ENCODE measurements around the gene NACC2.
A peak's percentile ranks its signal among the peaks of the same experiment; 100 is the strongest.

The NACC2 gene

GRCh38 chr9:136056546-136057235 is 38.4 kb downstream of the NACC2 start:
- H3K9ac ChIP-seq (ENCODE audit: low read length), result no peak overlapping the region
- no peak overlapping the region for H3K27ac ChIP-seq (ENCODE audit: low read depth, low read length)
- H3K27me3 ChIP-seq (ENCODE audit: control insufficient read depth, insufficient read depth, low read length), result no peaks in the 10 kb centered on the region
- H3K4me3 ChIP-seq (ENCODE audit: low read depth, low read length), result no peak overlapping the region
- no peaks in the 10 kb centered on the region for H3K9me3 ChIP-seq (ENCODE audit: control insufficient read depth, insufficient read depth, low read depth, low read length)
- no peaks in the 10 kb centered on the region for H3K36me3 ChIP-seq (ENCODE audit: control insufficient read depth, insufficient read depth, low read length)
- peaks cover 74% of the 10 kb centered on the region for H3K4me1 ChIP-seq (ENCODE audit: control insufficient read depth, insufficient read depth, low read length)

- no peaks in the 10 kb centered on the region for H3K27me3 ChIP-seq (ENCODE audit: control insufficient read depth, insufficient read depth, low read length)
- H3K9ac ChIP-seq (ENCODE audit: low read length), result no peak overlapping the region
- no peaks in the 10 kb centered on the region for H3K9me3 ChIP-seq (ENCODE audit: control insufficient read depth, insufficient read depth, low read depth, low read length)
- peaks cover 74% of the 10 kb centered on the region for H3K4me1 ChIP-seq (ENCODE audit: control insufficient read depth, insufficient read depth, low read length)
- no peak overlapping the region for H3K4me3 ChIP-seq (ENCODE audit: low read depth, low read length)
- no peak overlapping the region for H3K27ac ChIP-seq (ENCODE audit: low read depth, low read length)
- no peaks in the 10 kb centered on the region for H3K36me3 ChIP-seq (ENCODE audit: control insufficient read depth, insufficient read depth, low read length)
Observed at GRCh38 chr9:136055715-136056545, 39.2 kb downstream of the NACC2 start.

DNA sequence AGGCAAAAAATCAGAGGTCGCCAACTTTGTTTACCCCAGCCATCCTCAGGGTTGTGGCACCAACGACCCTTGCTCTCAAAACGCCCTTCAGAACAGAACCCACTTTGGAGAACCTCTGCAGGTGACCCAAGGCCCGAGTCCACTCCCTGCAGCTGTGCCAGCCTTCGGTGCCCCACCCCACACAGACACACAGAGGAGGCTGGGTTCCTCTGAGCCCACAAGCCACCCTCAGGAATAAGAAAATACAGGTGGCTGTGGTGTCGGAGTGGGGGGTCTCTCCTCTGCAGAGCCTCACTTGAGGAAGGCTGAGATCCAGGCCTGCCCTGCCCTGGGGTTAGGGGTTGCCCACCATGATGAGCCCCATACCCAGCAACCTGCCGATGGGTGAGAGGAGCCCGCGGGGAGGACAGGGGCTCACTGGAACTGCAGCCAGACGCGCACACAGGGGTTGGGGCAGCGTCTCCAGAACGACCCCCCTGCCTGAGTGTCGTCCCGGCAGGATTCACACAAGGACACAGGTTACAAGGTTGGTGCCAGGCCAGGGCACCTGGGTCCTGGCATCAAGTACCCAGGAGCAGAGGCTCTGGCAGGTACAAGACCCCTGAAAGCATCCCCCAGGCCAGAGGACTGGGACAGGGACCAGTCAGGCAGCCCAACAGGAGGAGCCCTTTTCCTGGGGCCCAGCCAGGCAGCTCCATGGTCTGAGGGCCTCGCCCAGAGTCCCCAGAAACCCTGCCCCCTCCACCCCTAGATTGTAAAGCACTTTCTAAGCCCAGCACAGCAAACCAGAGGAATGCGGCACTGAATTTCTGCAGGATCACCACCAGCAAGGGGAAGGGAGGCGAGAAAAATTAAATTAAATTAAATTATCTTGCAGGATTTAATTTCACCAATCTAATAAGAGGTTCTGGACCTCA is 40.0 kb downstream of the NACC2 start:
- Histone ChIP-seq H3K9ac (ENCODE audit: low read length) (no peak overlapping the region), H3K9me3 (ENCODE audit: control insufficient read depth, insufficient read depth, low read depth, low read length) (no peaks in the 10 kb centered on the region), H3K4me1 (ENCODE audit: control insufficient read depth, insufficient read depth, low read length) (peaks cover 78% of the 10 kb centered on the region), H3K27me3 (ENCODE audit: control insufficient read depth, insufficient read depth, low read length) (no peaks in the 10 kb centered on the region), H3K4me3 (ENCODE audit: low read depth, low read length) (no peak overlapping the region), H3K36me3 (ENCODE audit: control insufficient read depth, insufficient read depth, low read length) (no peaks in the 10 kb centered on the region), H3K27ac (ENCODE audit: low read depth, low read length) (no peak overlapping the region)

DNA sequence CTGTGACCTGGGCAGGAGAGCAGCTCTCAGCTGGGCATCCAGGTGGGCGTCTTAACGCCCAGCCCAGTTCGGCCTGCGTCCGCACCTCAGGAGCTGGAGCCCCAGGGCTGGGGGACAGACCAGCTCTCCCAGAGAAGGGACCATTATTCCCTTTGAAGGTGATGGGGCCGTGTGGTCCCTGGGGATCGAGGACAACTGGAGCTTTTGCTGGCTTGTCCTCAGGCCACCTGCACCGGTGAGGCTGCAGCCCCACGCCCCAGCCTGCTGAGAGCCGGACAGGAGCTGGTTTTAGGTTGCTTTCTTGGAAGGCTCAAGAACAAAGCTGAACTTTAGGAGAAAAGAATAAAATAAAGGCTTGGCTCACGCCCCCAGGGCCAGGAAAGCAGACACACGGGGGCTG is 40.9 kb downstream of the NACC2 start:
- Histone ChIP-seq H3K9me3 (ENCODE audit: control insufficient read depth, insufficient read depth, low read depth, low read length) (no peaks in the 10 kb centered on the region), H3K27ac (ENCODE audit: low read depth, low read length) (no peak overlapping the region), H3K4me1 (ENCODE audit: control insufficient read depth, insufficient read depth, low read length) (peaks cover 74% of the 10 kb centered on the region), H3K27me3 (ENCODE audit: control insufficient read depth, insufficient read depth, low read length) (no peaks in the 10 kb centered on the region), H3K36me3 (ENCODE audit: control insufficient read depth, insufficient read depth, low read length) (peaks cover 5% of the 10 kb centered on the region), H3K4me3 (ENCODE audit: low read depth, low read length) (no peak overlapping the region), H3K9ac (ENCODE audit: low read length) (no peak overlapping the region)

- Histone ChIP-seq H3K4me3 (ENCODE audit: low read depth, low read length) (no peak overlapping the region), H3K4me1 (ENCODE audit: control insufficient read depth, insufficient read depth, low read length) (peaks cover 74% of the 10 kb centered on the region), H3K9ac (ENCODE audit: low read length) (no peak overlapping the region), H3K27me3 (ENCODE audit: control insufficient read depth, insufficient read depth, low read length) (no peaks in the 10 kb centered on the region), H3K27ac (ENCODE audit: low read depth, low read length) (no peak overlapping the region), H3K36me3 (ENCODE audit: control insufficient read depth, insufficient read depth, low read length) (peaks cover 8% of the 10 kb centered on the region), H3K9me3 (ENCODE audit: control insufficient read depth, insufficient read depth, low read depth, low read length) (no peaks in the 10 kb centered on the region)
Observed at GRCh38 chr9:136053757-136054142, 41.3 kb downstream of the NACC2 start.

DNA sequence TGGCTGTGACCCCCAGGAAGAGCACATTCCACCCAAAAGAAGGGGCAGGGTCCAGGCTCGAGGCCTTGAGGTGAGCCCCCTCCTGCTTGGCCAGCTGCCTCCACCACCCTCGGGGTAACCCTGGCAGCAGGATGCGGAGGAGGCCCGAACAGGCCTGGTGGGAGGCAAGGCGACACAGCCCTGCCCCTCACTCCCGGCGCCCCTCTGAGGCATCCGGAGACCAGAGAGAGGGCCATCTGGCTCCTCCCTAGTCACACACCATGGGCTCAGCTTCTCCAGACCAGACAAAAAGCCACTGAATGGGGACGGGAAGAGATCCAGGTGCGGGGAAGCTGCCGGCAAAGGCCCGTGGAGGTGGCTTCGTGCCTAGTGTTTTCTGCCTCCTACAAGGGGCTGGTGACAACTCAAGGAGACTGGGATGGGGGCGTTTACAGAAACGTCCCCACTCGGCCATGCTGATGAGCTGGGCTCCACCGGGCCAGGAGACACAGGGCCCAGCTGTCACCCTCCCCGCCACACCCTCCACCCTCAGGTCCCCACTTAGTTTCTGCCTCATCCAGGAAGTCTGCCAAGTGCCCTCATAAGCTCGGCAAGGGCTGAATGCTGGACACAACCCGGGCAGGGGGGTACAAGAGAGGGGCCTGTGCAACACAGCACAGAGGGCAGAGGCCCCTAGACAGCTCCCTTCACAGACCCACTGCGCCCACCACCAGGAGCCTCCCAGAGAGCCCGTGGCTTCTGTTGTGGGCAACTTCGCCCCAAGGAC is 41.9 kb downstream of the NACC2 start:
- Histone ChIP-seq H3K9ac (ENCODE audit: low read length) (peak overlapping the region; percentile 79), H3K4me3 (ENCODE audit: low read depth, low read length) (peak overlapping the region; percentile 83; the same call in 1 of the 2 replicates), H3K36me3 (ENCODE audit: control insufficient read depth, insufficient read depth, low read length) (peaks cover 14% of the 10 kb centered on the region), H3K27me3 (ENCODE audit: control insufficient read depth, insufficient read depth, low read length) (no peaks in the 10 kb centered on the region), H3K27ac (ENCODE audit: low read depth, low read length) (peak overlapping the region; percentile 76; the same call in 1 of the 2 replicates), H3K9me3 (ENCODE audit: control insufficient read depth, insufficient read depth, low read depth, low read length) (no peaks in the 10 kb centered on the region), H3K4me1 (ENCODE audit: control insufficient read depth, insufficient read depth, low read length) (peaks cover 74% of the 10 kb centered on the region)

GRCh38 chr9:136052472-136052880 is 42.6 kb downstream of the NACC2 start:
- Histone ChIP-seq H3K36me3 (ENCODE audit: control insufficient read depth, insufficient read depth, low read length) (peaks cover 21% of the 10 kb centered on the region), H3K27me3 (ENCODE audit: control insufficient read depth, insufficient read depth, low read length) (no peaks in the 10 kb centered on the region), H3K4me3 (ENCODE audit: low read depth, low read length) (peak overlapping the region; percentile 83), H3K9me3 (ENCODE audit: control insufficient read depth, insufficient read depth, low read depth, low read length) (no peaks in the 10 kb centered on the region), H3K27ac (ENCODE audit: low read depth, low read length) (peak overlapping the region; percentile 76; the same call in 1 of the 2 replicates), H3K4me1 (ENCODE audit: control insufficient read depth, insufficient read depth, low read length) (peaks cover 70% of the 10 kb centered on the region), H3K9ac (ENCODE audit: low read length) (peak overlapping the region; percentile 79)

- no peaks in the 10 kb centered on the region for H3K27me3 ChIP-seq (ENCODE audit: control insufficient read depth, insufficient read depth, low read length)
- H3K9ac ChIP-seq (ENCODE audit: low read length), result peak overlapping the region; percentile 79
- H3K27ac ChIP-seq (ENCODE audit: low read depth, low read length), result peak overlapping the region; percentile 76; the same call in 1 of the 2 replicates
- H3K36me3 ChIP-seq (ENCODE audit: control insufficient read depth, insufficient read depth, low read length), result peaks cover 26% of the 10 kb centered on the region
- peaks cover 65% of the 10 kb centered on the region for H3K4me1 ChIP-seq (ENCODE audit: control insufficient read depth, insufficient read depth, low read length)
- no peaks in the 10 kb centered on the region for H3K9me3 ChIP-seq (ENCODE audit: control insufficient read depth, insufficient read depth, low read depth, low read length)
- peak overlapping the region; percentile 83 for H3K4me3 ChIP-seq (ENCODE audit: low read depth, low read length)
Observed at GRCh38 chr9:136051837-136052471, 43.1 kb downstream of the NACC2 start.

DNA sequence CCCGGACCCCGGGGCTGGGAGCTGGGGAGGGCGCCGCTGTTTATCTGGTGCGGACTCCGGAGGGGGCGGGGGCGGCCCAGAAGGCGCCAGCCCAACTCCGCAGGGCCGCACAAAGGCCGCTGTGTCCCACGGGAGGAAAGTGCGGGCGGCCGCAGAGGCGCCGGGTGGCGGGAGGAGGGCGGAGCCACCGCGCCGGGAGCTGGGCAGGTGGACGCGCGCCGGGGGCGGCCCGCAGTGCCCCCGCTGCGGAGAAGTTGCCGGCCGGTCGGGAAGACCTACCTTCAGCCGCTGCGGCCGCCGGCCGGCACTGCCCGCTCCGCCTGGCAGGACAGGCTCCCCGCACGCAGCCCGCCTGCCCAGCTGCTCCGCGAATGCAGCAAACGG is 43.6 kb downstream of the NACC2 start:
- Histone ChIP-seq H3K9me3 (ENCODE audit: control insufficient read depth, insufficient read depth, low read depth, low read length) (no peaks in the 10 kb centered on the region), H3K27me3 (ENCODE audit: control insufficient read depth, insufficient read depth, low read length) (no peaks in the 10 kb centered on the region), H3K9ac (ENCODE audit: low read length) (peak overlapping the region; percentile 79), H3K4me3 (ENCODE audit: low read depth, low read length) (peak overlapping the region; percentile 83), H3K27ac (ENCODE audit: low read depth, low read length) (peak overlapping the region; percentile 76; the same call in 1 of the 2 replicates), H3K36me3 (ENCODE audit: control insufficient read depth, insufficient read depth, low read length) (peaks cover 32% of the 10 kb centered on the region), H3K4me1 (ENCODE audit: control insufficient read depth, insufficient read depth, low read length) (peaks cover 60% of the 10 kb centered on the region)
